Type B pancreatic cell (in vitro differentiated cells): ENCODE results near the gene GINS1. TPM values are rescaled to one million over a fixed set of nuclear protein-coding genes. Genes with fewer than 3 reads are reported as not detected.

Source experiments
- DNase-seq: peaks from one replicate; pipeline ENCODE4 v3.0.0; 2021; ENCODE audit warnings: mixed read lengths; ENCODE audit not compliant: unreplicated experiment; ENCODE audit errors: extremely low spot score
- H3K27ac Mint-ChIP-seq: 2 replicates; pipeline ENCODE4 v1.8.0; 2021; ENCODE audit warnings: mild to moderate bottlenecking, mixed read lengths
- H3K27me3 Mint-ChIP-seq: 2 replicates; pipeline ENCODE4 v1.8.0; 2021; ENCODE audit warnings: mixed read lengths
- H3K36me3 Mint-ChIP-seq: 2 replicates; pipeline ENCODE4 v1.8.0; 2021; ENCODE audit warnings: mixed read lengths
- H3K4me1 Mint-ChIP-seq: one replicate; pipeline ENCODE4 v1.8.0; 2021; ENCODE audit warnings: mixed read lengths; ENCODE audit not compliant: unreplicated experiment
- H3K4me3 Mint-ChIP-seq: 2 replicates; pipeline ENCODE4 v1.8.0; 2021; ENCODE audit warnings: mild to moderate bottlenecking, mixed read lengths
- H3K9me3 Mint-ChIP-seq: 2 replicates; pipeline ENCODE4 v1.8.0; 2021; ENCODE audit warnings: mixed read lengths
- long read RNA-seq: library from polyadenylated mRNA; unstranded; transcript quantifications from one replicate; pipeline ENCODE4 v2.0.0, GENCODE V29; 2020
- total RNA-seq: library from RNA; stranded (reverse); gene quantifications from 2 replicates; pipeline ENCODE4 v1.2.1, GENCODE V29; 2021; ENCODE audit warnings: low replicate concordance
- TF ChIP-seq, protein P1 (sequence below): fragments of 200-600 bp; sonication (generic); conservative IDR thresholded peaks from 2 replicates; pipeline ENCODE4 v1.5.0; 2021; ENCODE audit warnings: antibody characterized with exemption, mild to moderate bottlenecking

Gene GINS1
- total RNA-seq = 13.7 and 30.2 TPM in 2 replicates
- long read RNA-seq, partial matches to known transcripts = 2 of 8 reads
- long read RNA-seq, other reads (novel, unspliced or antisense) = 4 of 8 reads

DNA sequence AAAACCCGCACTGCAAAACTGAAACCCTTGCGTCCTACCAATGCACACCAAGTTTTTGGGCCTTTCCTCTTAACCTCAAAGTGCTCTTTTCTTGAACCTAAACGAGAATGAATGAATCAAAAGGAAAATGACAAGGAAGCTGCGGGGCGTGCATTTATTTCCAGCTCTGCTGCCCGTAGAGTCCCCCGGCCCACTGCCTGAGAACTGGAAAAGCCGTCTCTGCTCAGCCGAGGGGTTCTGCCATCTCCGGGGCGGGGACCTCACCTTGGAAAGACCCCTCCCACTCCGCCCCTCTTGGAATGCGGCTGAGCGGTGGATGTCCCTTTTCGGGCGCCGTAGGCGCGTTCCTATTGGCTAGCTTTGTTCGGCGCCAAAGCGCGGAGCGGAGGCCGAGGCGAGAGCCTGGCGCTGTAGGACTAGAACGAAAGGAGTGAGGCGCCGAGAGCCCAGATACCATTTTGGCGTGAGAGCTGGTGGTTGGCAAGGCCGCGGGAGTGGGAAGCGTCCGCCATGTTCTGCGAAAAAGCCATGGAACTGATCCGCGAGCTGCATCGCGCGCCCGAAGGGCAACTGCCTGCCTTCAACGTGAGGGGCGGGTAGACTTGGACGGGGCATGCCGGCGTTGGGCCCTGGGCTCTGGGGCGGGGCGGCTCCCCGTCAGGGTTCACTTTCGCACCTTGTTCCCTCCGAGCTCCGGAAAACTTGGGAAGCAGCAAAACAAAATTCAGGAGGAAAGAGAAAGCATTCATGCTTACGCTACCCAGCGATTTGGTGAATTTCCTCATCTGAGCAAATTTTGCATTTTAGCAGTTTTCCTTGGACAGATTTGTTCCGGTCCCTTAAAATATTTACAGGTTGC, at the start of gene GINS1:
TSS of gene GINS1 (plus strand) at position 363 of the 859 bp plus-strand sequence. CDS start at position 511, 148 bp downstream.
- peak; percentile 95 for DNase-seq
- Mint-ChIP-seq H3K27me3 (no peaks in the 10 kb centered on the region), H3K9me3 (peaks cover 13% of the 10 kb centered on the region), H3K4me1 (peaks cover 17% of the 10 kb centered on the region), H3K27ac (peak within 1 kb of the TSS; percentile 93), H3K36me3 (peaks cover 7% of the 10 kb centered on the region), H3K4me3 (peak within 1 kb of the TSS; percentile 95)
- TF ChIP-seq, protein P1, sequence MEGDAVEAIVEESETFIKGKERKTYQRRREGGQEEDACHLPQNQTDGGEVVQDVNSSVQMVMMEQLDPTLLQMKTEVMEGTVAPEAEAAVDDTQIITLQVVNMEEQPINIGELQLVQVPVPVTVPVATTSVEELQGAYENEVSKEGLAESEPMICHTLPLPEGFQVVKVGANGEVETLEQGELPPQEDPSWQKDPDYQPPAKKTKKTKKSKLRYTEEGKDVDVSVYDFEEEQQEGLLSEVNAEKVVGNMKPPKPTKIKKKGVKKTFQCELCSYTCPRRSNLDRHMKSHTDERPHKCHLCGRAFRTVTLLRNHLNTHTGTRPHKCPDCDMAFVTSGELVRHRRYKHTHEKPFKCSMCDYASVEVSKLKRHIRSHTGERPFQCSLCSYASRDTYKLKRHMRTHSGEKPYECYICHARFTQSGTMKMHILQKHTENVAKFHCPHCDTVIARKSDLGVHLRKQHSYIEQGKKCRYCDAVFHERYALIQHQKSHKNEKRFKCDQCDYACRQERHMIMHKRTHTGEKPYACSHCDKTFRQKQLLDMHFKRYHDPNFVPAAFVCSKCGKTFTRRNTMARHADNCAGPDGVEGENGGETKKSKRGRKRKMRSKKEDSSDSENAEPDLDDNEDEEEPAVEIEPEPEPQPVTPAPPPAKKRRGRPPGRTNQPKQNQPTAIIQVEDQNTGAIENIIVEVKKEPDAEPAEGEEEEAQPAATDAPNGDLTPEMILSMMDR = peak; percentile 23

DNA sequence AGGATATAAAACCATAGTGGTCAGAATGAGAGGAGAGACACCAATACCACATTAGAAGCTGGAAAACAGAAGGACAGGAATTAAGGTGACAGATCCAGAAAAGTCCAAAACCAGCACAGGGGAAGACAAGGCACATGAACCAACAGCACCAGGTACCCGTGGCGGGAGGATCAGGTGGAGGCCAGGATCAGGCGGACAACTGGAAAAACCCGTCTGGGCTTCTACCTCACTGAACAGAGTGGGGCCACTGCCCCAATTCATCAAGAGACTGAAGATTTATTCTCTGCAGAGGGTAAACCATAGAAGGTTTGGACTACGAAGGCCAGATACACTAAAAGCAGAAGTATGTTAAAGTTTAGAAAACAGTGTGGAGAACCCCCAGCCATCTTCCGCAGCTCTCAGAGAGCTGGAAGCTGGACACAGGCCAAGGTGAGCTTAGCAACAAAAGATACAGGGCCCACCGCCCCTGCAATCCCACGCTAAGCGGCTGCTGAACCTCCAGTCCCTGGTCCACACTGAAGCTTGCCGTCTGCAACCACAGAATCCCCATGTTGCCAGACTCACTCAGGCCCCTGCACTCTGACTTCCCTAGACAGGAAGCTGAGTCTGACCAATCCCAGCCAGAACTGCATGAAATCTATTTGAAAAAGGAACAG, 46.7 kb upstream of the GINS1 start:
- Mint-ChIP-seq H3K9me3 (no peaks in the 10 kb centered on the region), H3K4me3 (peak overlapping the region; percentile 76), H3K27ac (peak overlapping the region; percentile 93), H3K27me3 (no peaks in the 10 kb centered on the region), H3K36me3 (peaks cover 15% of the 10 kb centered on the region), H3K4me1 (peaks cover 16% of the 10 kb centered on the region)
- no peak for DNase-seq
- TF ChIP-seq, protein P1 = no peak

DNA sequence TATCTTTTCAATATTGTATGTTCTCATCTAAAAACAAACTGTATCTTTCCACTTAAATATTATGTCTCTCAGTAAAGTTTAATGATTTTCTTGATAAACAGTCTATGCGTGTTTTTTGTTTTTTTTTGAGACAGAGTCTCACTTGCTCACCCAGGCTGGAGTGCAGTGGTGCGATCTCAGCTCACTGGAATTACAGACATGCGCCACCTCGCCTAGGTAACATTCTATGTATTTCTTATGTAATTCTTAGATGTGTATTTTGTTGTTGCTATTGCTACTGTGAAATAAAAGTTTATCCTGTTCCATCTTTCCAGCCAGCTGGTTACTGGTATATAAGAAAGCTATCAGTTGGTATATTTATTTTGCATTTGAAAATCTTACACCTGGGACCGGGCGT, 46.2 kb upstream of the GINS1 start:
- Mint-ChIP-seq H3K36me3 (peaks cover 15% of the 10 kb centered on the region), H3K4me3 (peak overlapping the region; percentile 76), H3K27ac (peak overlapping the region; percentile 93), H3K27me3 (no peaks in the 10 kb centered on the region), H3K4me1 (peaks cover 16% of the 10 kb centered on the region), H3K9me3 (no peaks in the 10 kb centered on the region)
- DNase-seq = no peak
- TF ChIP-seq, protein P1 = no peak

DNA sequence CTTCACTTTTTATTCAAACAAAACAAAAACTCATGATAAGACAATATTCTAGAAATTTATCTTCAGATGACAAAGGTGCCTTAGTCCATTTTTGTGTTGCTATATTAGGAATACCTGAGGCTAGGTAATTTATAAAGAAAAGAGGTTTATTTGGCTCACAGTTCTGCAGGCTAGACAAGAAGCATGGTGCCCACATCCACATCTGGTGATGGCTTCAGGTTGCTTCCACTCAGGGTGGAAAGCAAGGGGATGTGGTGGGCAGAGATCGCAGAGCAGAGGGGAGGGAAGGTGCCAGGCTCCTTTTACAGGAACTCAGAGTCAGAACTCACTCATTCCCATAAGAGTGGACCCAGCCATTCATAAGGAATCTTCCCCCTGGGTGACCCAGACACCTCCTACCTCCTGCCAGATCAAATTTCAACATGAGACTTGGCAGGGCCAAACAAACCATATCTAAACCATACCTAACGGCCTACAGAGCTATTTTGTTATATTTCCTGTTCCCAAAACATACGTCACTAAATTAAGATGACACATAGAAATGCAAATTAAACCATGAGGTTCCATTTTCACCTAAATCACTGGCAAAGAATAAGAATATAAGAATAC, 43.2 kb upstream of the GINS1 start:
- no peaks in the 10 kb centered on the region for H3K27me3 Mint-ChIP-seq
- H3K9me3 Mint-ChIP-seq = no peaks in the 10 kb centered on the region
- TF ChIP-seq, protein P1 = no peak
- H3K4me3 Mint-ChIP-seq = no peak overlapping the region
- peaks cover 31% of the 10 kb centered on the region for H3K36me3 Mint-ChIP-seq
- H3K4me1 Mint-ChIP-seq = peaks cover 12% of the 10 kb centered on the region
- H3K27ac Mint-ChIP-seq = peak overlapping the region; percentile 16
- no peak for DNase-seq

DNA sequence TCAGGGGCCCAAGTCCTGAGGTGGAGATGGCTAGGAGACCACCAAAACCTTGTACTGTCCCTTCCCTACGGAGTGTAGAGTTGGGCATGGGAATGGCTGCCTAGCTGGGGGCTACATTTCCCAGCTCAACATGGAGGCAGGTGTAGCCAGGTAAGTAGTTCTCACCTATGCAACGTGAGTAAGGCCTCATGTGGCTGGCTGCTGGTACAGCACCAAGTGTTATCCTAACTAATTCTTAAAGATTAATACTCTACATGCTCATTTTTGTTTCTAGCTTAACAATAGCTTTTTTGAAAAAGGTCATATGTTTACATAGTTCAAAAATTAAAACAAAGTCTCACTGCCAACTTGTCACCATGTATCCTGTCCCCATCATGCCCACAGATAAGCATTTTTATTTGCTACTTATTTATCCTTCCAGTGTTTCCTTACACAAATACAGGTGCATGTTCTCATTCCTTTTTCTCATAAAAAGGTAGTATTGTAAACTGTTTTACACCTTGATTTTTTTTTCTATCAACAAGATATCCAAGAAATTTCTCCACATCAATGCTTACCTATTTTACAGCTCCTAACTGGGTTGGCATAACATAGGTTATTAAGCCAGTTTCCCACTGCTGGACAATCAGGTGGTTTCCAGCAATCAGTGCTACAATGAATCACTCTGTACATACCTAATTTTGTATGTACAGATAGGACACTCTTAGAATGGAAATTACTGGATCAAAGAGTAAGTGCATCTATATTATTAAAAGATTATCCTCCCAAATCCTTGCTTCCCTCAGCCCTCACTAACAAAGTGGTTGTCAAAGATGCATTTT, 42.4 kb upstream of the GINS1 start:
- Mint-ChIP-seq H3K4me3 (no peak overlapping the region), H3K27me3 (no peaks in the 10 kb centered on the region), H3K4me1 (peaks cover 12% of the 10 kb centered on the region), H3K27ac (no peak overlapping the region), H3K9me3 (no peaks in the 10 kb centered on the region), H3K36me3 (peaks cover 31% of the 10 kb centered on the region)
- no peak for DNase-seq
- TF ChIP-seq, protein P1 = no peak
